WERI-Rb-1 (cell line): ENCODE results near the gene BCAS3.

ENCODE experiments used
- DNase-seq: peaks from one replicate; pipeline ENCODE4 v3.0.0-alpha.2; 2020
- H3K27ac ChIP-seq: fragments of 250-450 bp; sonication (Bioruptor Pico); 2 replicates; pipeline ENCODE4 v1.5.1; 2020; ENCODE audit warnings: mild to moderate bottlenecking, moderate library complexity
- H3K27me3 ChIP-seq: fragments of 250-450 bp; sonication (Bioruptor Pico); 2 replicates; pipeline ENCODE4 v1.5.1; 2021; ENCODE audit warnings: mild to moderate bottlenecking, low read depth, moderate library complexity; ENCODE audit not compliant: insufficient read depth, severe bottlenecking
- H3K36me3 ChIP-seq: fragments of 250-450 bp; sonication (Bioruptor Pico); 2 replicates; pipeline ENCODE4 v1.5.1; 2020; ENCODE audit warnings: mild to moderate bottlenecking, moderate library complexity
- H3K4me3 ChIP-seq: 2 replicates; pipeline ENCODE4 v1.5.1; 2011; ENCODE audit warnings: low read depth, mild to moderate bottlenecking, control low read depth, low read length
- H3K9me3 ChIP-seq: fragments of 250-450 bp; sonication (Bioruptor Pico); 2 replicates; pipeline ENCODE4 v1.5.1; 2021; ENCODE audit warnings: mild to moderate bottlenecking, moderate library complexity; ENCODE audit not compliant: severe bottlenecking
- TF ChIP-seq, protein P1 (sequence below): IDR thresholded peaks from 2 replicates; pipeline ENCODE4 v1.5.1; 2011; ENCODE audit warnings: low read depth, mild to moderate bottlenecking, control low read depth, inconsistent platforms, low read length

BCAS3 gene

DNA sequence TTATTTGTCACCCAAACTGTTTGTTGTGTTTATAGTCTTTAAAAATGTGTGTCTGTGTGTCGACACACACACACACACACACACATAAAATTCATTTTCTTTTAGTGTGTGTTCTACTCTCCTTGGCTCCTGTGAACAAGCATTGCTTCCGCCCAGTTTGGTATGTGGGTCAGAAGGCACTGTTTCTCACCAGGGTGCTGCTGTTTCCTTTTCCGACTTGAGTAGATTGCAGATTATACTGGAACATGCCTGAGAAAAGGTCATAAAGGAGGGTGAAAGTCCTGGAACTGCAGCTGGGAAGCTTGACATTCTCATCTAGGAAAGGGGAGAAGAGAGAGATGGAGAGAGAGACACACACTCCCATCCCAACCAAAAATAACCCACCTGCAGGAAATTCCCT, 330.3 kb downstream of the BCAS3 start:
- no peak for DNase-seq
- TF ChIP-seq, protein P1, sequence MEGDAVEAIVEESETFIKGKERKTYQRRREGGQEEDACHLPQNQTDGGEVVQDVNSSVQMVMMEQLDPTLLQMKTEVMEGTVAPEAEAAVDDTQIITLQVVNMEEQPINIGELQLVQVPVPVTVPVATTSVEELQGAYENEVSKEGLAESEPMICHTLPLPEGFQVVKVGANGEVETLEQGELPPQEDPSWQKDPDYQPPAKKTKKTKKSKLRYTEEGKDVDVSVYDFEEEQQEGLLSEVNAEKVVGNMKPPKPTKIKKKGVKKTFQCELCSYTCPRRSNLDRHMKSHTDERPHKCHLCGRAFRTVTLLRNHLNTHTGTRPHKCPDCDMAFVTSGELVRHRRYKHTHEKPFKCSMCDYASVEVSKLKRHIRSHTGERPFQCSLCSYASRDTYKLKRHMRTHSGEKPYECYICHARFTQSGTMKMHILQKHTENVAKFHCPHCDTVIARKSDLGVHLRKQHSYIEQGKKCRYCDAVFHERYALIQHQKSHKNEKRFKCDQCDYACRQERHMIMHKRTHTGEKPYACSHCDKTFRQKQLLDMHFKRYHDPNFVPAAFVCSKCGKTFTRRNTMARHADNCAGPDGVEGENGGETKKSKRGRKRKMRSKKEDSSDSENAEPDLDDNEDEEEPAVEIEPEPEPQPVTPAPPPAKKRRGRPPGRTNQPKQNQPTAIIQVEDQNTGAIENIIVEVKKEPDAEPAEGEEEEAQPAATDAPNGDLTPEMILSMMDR = no peak
- Histone ChIP-seq H3K9me3 (no peaks in the 10 kb centered on the region), H3K4me3 (no peak overlapping the region), H3K27ac (no peak overlapping the region), H3K27me3 (no peaks in the 10 kb centered on the region), H3K36me3 (no peaks in the 10 kb centered on the region)

- H3K27me3 ChIP-seq = no peaks in the 10 kb centered on the region
- DNase-seq = no peak
- TF ChIP-seq, protein P1 = no peak
- no peak overlapping the region for H3K27ac ChIP-seq
- no peaks in the 10 kb centered on the region for H3K36me3 ChIP-seq
- no peak overlapping the region for H3K4me3 ChIP-seq
- no peaks in the 10 kb centered on the region for H3K9me3 ChIP-seq
Measured at GRCh38 chr17:61009663-61010062, 332.0 kb downstream of the BCAS3 start.

DNA sequence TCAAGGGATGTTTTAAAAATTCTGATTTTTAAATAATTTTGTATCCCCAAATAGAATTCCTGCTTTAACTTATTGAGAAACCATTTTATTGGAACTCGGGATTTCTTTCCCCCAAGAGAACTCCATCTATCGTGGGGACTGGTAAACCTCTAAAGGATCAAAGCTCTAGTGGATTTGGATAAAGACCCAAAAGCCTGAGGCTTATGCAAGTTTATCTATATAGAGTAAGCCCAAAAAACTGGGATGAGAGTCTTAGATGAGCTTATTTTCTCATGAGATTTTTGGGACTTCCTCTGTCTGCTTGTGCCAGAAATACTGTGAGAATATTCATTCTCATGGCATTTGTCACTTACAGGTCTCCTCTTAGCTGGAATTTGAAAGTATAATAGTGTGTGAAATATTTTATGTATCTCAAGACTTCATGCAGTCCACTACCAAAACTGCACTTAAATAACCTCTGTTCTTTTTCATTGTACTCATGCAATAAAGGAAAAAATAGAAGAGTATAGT, 333.1 kb downstream of the BCAS3 start:
- no peaks in the 10 kb centered on the region for H3K27me3 ChIP-seq
- H3K36me3 ChIP-seq = no peaks in the 10 kb centered on the region
- DNase-seq = no peak
- no peaks in the 10 kb centered on the region for H3K9me3 ChIP-seq
- TF ChIP-seq, protein P1 = no peak
- no peak overlapping the region for H3K27ac ChIP-seq
- no peak overlapping the region for H3K4me3 ChIP-seq

GRCh38 chr17:61011251-61011650, 333.6 kb downstream of the BCAS3 start:
- TF ChIP-seq, protein P1 = no peak
- H3K4me3 ChIP-seq = no peak overlapping the region
- no peaks in the 10 kb centered on the region for H3K27me3 ChIP-seq
- DNase-seq = no peak
- H3K9me3 ChIP-seq = no peaks in the 10 kb centered on the region
- H3K36me3 ChIP-seq = no peaks in the 10 kb centered on the region
- H3K27ac ChIP-seq = no peak overlapping the region

- Histone ChIP-seq H3K27me3 (no peaks in the 10 kb centered on the region), H3K27ac (no peak overlapping the region), H3K9me3 (no peaks in the 10 kb centered on the region), H3K36me3 (no peaks in the 10 kb centered on the region), H3K4me3 (no peak overlapping the region)
- TF ChIP-seq, protein P1 = no peak
- no peak for DNase-seq
Measured at GRCh38 chr17:61015966-61016365, 338.3 kb downstream of the BCAS3 start.

- no peak overlapping the region for H3K27ac ChIP-seq
- H3K9me3 ChIP-seq = no peaks in the 10 kb centered on the region
- DNase-seq = no peak
- no peaks in the 10 kb centered on the region for H3K36me3 ChIP-seq
- no peaks in the 10 kb centered on the region for H3K27me3 ChIP-seq
- H3K4me3 ChIP-seq = no peak overlapping the region
- TF ChIP-seq, protein P1 = no peak
Measured at GRCh38 chr17:61017317-61018006, 339.8 kb downstream of the BCAS3 start.
